Measurements from ENCODE around the gene KCNH4.
A peak's percentile ranks its signal among the peaks of the same experiment; 100 is the strongest.

KCNH4 gene

DNA sequence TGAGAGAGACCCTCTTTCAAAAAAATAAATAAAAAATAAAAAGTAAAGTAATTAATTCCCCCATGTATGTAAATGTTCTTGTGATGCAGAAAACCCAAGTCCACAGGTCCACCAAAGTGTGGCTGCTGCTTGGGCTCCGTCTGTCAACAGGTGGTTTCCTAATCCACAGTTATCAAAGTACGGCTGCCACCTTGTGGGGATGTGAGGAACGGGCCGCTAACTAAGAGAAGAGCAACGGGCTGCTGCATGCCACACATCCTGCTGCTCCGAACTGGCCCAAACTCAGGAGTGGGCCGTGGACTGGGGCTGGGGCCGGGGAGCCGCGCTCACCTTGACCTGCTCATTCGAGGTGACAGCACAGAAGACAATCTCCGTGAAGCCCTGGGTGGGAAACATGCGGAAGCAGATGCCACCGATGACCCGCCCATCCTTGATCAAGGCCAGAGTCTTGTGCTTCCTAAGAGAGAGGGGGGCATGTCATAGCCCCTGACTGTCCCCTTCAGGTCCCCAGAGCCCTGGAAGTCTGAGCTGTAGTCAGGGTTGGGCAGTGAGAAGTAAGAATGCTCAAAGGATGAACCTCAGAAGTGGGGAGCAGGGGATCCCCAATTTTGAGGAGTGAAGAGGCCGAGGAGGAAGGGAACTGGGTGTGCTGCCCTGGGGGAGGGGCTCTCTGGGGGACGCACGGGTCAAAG is 64.1 kb downstream of the KCNH4 start:
- peak; percentile 70 for DNase-seq

DNA sequence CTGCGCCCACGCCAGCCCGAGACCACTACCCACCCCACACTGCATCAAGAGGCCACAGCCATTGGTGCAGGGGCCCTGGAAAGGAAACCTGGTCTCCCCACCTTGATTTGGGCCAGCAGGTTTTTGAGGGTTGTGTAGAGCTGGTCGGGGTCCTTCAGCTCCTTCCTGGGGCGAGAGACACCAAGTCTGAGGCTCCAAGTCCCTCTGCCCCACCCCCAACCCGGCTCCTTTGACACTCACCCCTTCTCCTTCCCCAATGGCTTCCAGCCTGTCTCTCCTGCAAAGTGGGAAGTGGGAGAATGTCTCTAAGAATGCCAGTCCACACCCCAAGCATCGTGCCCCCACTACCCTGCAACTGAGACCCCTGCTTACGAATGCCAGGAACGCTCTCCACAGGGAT is 66.8 kb downstream of the KCNH4 start:
- DNase-seq = no peak

DNA sequence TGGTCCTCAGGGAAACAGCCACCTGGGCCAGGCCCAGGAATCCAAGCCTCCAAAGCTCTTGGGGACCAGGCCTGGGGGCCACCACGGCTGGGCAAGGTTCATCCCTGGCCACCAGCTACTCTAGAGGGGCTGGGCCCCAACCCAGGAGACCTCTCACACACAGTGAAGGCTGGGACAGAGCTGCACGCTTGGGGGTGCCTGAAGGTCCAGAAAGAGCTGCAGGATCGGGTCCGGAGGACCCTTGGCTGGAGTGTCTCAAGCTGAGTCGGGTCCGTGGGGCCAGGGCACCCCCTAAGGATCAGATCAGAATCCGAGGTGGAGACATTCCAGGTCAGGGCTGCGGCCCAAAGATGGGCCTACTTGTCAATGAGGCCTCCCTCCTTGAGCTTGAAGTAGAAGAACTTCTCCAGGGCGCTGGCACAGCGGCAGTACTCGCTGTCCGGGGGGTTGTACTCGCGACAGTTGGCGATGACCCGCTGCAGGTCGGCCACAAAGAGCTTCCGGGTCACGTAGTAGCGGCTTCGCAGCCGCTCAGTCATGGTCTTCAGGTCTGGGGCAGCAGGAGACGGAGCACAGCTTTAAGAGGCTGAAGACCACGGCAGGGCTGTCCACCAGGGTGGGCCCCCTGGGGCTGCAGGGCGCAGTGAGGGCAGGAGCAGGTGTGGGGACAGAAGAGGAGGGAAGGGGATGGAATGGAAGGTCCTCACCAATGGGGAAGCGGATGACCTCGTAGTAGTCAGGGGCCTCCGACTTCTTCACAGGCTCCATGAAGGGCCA is 67.5 kb downstream of the KCNH4 start:
- DNase-seq = no peak

DNA sequence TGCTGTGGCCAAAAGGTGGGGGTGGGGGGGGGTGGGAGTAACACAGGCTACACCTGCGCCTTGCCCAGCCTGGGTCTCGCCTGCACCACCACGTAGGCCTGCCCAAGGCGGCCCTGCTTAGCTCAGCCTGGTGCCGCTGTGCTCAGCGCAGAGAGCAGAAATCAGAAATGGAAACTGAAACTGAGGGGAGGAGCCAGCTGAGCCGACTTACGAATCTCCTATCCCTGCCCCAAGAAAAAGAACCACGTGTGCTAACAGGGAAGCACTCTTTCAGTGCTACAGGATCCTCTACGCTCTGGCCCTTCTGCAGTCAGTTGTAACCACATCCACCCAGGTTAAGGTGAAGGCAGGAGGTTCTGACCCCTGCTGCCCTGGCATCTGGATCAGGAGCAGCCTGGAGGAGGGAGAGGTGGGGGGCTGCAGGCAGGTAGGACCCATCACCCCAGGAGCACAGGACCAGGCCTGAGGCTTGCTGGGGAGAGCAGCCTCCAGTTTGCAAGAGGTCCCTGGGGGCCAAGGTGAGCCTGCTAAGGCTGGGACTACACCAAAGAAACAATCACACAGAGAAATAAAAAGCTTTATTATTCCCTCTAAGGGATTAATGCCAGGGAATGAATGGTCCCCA is 68.3 kb downstream of the KCNH4 start, which contains the start of gene DHX58:
Gene DHX58, minus strand, starts transcription at position 163 of the 625 bp plus-strand sequence. CDS start 822 bp downstream, outside the sequence.
- DNase-seq = peak; percentile 58

DNA sequence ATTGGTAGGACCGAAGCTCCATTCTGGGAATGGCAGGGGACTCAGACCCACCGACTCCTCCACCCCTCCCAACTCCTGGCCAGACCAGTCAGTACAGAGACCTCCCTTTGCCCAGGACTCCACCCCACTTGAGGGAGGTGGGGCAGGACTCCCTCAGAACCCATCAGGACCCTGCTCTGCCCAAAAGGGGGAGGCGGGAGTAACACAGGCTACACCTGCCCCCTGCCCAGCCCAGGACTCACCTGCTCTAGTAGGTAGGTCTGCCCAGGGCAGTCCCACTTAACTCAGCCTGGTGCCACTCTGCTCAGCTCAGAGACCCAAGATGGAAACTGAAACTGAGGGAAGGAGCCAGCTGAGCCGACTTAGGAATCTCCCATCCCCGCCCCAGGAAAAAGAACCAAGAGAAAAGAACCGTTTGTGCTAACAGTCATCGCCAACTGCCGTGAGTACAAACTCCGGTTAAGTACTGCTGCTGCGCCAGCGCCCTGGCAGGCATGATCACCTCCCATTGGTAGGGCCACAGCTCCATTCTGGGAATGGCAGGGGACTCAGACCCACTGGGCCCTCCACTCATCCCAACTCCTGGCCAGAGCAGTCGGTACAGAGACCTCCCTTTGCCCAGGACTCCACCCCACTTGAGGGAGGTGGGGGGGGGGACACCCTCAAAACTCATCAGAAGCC is 68.9 kb downstream of the KCNH4 start:
- no peak for DNase-seq

DNA sequence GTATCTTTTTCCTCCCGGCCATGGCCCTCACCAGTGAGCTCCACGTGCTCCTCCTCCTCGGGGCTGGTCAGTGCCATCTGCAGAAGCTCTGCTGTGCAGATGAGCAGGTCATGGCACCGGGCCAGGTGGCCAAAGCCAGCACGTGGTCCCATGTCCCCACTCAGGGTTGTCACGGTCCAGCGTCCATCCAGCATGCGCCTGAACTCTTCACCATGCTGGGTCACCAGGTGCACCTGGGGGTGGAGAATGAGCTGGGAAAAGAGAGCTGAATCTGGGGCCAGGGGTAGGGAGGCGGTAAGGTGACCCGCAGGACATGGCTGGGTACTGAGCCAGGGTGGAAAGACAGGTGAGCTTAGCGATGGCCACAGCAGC is 69.7 kb downstream of the KCNH4 start:
- no peak for DNase-seq

DNA sequence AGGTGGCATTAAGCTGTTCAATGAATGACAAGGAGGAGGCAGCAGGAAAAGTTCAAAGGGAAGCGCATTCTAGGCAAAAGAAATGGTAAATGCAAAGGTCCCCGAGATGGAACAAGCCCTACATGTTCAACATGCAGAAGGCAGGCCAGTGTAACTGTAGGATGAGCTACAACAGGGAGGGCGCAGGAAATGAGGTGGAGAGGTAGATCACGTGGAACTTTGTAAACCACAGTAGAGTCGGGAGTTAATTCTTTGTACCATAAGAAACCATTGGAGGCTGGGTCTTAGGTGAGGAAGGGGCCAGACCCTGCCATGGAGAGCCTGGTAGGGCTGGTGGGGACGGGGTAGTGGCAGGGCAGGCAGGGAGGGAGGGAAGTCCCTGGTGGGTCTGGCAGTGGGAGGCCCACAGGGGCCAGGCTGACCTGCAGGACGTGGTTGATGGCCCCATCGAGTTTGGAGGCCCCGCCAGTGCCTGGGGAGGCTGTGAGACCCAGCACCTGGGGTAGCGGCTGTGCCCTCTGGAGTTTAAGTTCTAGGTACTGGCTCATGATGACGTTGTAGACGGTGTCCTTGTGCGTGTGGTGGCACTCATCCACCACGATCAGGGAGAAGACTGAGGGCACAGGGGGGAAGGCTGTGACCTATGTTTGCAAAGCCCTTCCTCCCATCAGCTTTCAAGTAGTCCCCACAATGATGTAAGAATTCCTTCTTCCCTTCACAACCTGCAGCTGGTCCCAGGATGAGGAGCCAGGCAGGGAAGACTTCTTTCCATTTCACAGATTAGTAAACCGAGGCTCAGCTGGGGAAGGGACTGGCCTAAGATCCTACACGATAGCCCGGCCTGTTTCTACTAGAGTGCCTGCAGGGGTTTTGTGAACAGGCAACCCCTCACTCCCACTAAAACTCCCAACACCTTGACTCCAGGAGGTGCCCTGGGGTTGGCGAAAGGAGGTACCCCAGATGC is 70.4 kb downstream of the KCNH4 start:
- DNase-seq = no peak

DNA sequence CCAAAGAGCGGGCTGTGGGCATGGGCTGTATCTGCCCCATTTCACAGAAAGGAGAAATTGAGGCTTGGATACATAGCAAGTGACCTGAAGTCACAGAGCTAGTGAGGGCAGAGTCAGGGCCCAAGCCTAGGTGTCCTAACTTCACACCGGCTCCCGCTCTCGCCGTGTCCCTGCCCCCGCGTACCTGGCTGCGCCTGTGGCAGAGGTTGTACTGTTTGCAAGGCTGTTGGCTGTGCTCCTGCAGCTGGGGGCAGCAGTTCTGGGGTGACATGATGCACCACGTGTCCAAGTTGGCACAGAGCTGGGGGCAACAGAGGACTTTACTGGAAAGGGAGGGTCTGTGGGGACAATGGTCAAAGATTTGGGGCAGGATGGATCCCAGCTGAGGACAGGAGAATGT is 71.9 kb downstream of the KCNH4 start:
- no peak for DNase-seq

DNA sequence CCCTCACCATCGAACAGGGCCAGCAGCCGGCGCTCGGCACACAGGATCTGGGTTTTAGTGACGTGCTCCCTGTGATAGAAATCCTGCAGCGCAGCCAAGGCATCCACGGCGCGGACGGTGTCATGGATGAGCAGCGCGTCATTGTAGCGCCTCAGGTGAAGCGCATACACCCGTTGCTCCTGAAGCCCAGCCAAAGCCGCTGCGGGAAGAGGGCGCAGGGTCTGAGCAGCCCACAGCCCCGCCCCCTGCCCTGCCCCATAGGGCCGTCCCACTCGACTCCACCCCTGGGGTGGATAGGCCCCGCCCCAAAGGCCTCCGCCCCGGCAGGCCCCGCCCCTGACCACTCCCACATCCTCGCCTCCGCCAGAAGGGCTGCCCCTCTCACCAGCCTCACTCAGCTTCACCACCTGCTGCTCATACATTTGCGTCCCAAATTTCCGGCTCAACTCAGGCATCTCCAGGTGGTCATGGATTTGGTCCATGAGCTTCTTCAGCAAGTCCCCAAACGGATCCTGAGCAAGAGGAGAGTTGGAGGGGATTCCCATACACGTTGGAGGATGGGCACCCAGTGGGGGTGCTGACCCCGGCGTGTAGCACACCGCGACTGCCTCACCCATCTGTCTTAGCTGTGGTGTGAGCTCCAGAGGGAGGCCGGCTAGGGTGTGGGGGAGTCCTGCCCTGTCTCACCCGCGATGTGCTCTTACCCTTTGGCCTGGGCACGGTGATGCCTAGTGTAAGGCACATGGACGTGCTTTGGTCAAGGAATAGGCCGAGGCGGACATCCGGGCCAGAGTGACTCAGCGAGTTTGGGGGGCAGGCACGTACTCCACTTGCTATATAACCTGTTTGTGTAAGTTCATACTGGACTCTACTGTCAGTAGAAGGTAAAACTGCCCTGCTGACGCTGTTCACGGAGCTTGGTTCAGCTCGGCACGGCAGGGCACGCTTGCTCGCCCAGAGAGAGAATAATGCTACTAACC is 73.1 kb downstream of the KCNH4 start:
- peak; percentile 55 for DNase-seq

DNA sequence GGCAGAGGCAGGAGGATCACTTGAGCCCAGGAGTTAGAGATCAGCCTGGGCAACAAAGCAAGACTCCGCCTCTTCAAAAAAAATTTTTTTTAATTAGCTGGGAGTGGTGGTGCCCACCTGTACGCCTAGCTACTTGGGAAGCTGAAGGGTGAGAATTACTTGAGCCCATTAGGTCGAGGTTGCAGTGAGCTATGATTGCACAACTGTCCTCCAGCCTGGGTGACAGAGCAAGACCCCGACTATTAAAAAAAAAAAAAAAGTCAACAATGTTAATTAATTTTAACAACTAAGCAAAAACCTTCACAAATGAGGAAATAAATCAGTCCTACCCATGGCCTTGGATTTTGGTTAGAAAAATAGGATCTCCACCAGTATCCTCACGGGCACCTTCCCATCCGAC is 73.8 kb downstream of the KCNH4 start:
- no peak for DNase-seq
